GM19023 (cell line): ENCODE results near the gene TAX1BP1.

ENCODE experiments used
- ATAC-seq: cut with Tn5 transposase; IDR thresholded peaks from one replicate; pipeline ENCODE4 v1.9.1; 2021; ENCODE audit warnings: mild to moderate bottlenecking, moderate library complexity; ENCODE audit not compliant: unreplicated experiment

Gene TAX1BP1

GRCh38 chr7:27777662-27778061 lies 37.7 kb downstream of the TAX1BP1 start:
- ATAC-seq, result no peak

- no peak for ATAC-seq
Measured at GRCh38 chr7:27779873-27780272, 39.9 kb downstream of the TAX1BP1 start.

- ATAC-seq, result no peak
Measured at GRCh38 chr7:27781188-27781587, 41.2 kb downstream of the TAX1BP1 start.

- ATAC-seq, result no peak
Measured at GRCh38 chr7:27782849-27783248, 42.9 kb downstream of the TAX1BP1 start.

GRCh38 chr7:27784399-27785053 lies 44.6 kb downstream of the TAX1BP1 start:
- ATAC-seq, result no peak

GRCh38 chr7:27788437-27788836 lies 48.5 kb downstream of the TAX1BP1 start:
- ATAC-seq, result no peak

- ATAC-seq, result no peak
Measured at GRCh38 chr7:27793780-27794179, 53.8 kb downstream of the TAX1BP1 start.

- ATAC-seq, result no peak
Measured at GRCh38 chr7:27795977-27796376, 56.0 kb downstream of the TAX1BP1 start.

- no peak for ATAC-seq
Measured at GRCh38 chr7:27799212-27799611, 59.2 kb downstream of the TAX1BP1 start.

- ATAC-seq, result no peak
Measured at GRCh38 chr7:27802999-27803398, 63.0 kb downstream of the TAX1BP1 start.

- no peak for ATAC-seq
Measured at GRCh38 chr7:27804139-27804538, 64.2 kb downstream of the TAX1BP1 start.

GRCh38 chr7:27808626-27809025 lies 68.7 kb downstream of the TAX1BP1 start:
- no peak for ATAC-seq

GRCh38 chr7:27810186-27810585 lies 70.2 kb downstream of the TAX1BP1 start:
- no peak for ATAC-seq

GRCh38 chr7:27812706-27813105 lies 72.7 kb downstream of the TAX1BP1 start:
- ATAC-seq, result no peak

- no peak for ATAC-seq
Measured at GRCh38 chr7:27822245-27822644, 82.3 kb downstream of the TAX1BP1 start.

- ATAC-seq, result no peak
Measured at GRCh38 chr7:27825891-27826290, 85.9 kb downstream of the TAX1BP1 start.

GRCh38 chr7:27826357-27826756 lies 86.4 kb downstream of the TAX1BP1 start:
- no peak for ATAC-seq

GRCh38 chr7:27834179-27834921 lies 94.4 kb downstream of the TAX1BP1 start:
- ATAC-seq, result no peak

- ATAC-seq, result no peak
Measured at GRCh38 chr7:27835376-27835775, 95.4 kb downstream of the TAX1BP1 start.

- no peak for ATAC-seq
Measured at GRCh38 chr7:27836536-27836935, 96.6 kb downstream of the TAX1BP1 start.

GRCh38 chr7:27839099-27839498 lies 99.1 kb downstream of the TAX1BP1 start:
- ATAC-seq, result no peak

- ATAC-seq, result no peak
Measured at GRCh38 chr7:27840313-27840712, 100.4 kb downstream of the TAX1BP1 start.
